Liver (tissue), 9 donors: ENCODE data around the gene RTF1. TPM values are rescaled to one million over a fixed set of nuclear protein-coding genes. Genes with fewer than 3 reads are reported as not detected.

Experiments
- DNase-seq: peaks from one replicate; pipeline ENCODE4 v3.0.0-alpha.2; 2017; ENCODE audit warnings: low spot score
- H3K27ac ChIP-seq, 2 donors: one replicate each; pipeline ENCODE4 v1.7.0; 2013; ENCODE audit warnings: inconsistent platforms in 2 of 2, low read length in 2 of 2, control low read depth in 1 of 2, low read depth in 1 of 2, mild to moderate bottlenecking in 1 of 2
- H3K27me3 ChIP-seq, 4 donors: one replicate each; pipeline versions ENCODE4 v1.6.1 to v1.7.0; 2013; ENCODE audit warnings: low read length in 3 of 4, inconsistent platforms in 1 of 4, mild to moderate bottlenecking in 1 of 4, moderate library complexity in 1 of 4; ENCODE audit not compliant: control insufficient read depth in 4 of 4, insufficient read depth in 4 of 4
- H3K36me3 ChIP-seq, 4 donors: one replicate each; pipeline versions ENCODE4 v1.6.1 to v1.7.0; 2013; ENCODE audit warnings: low read length in 3 of 4, mild to moderate bottlenecking in 3 of 4, low read depth in 1 of 4, moderate library complexity in 1 of 4; ENCODE audit not compliant: control insufficient read depth in 4 of 4, insufficient read depth in 3 of 4
- H3K4me1 ChIP-seq, 4 donors: one replicate each; pipeline versions ENCODE4 v1.6.1 to v1.7.0; 2013; ENCODE audit warnings: low read length in 3 of 4, mild to moderate bottlenecking in 3 of 4, moderate library complexity in 1 of 4; ENCODE audit not compliant: control insufficient read depth in 4 of 4, insufficient read depth in 4 of 4
- H3K4me3 ChIP-seq, 3 donors: one replicate each; pipeline versions ENCODE4 v1.6.1 to v1.7.0; 2013; ENCODE audit warnings: low read length in 3 of 3, control low read depth in 1 of 3, low read depth in 1 of 3, mild to moderate bottlenecking in 1 of 3
- H3K9ac ChIP-seq, 2 donors: one replicate each; pipeline ENCODE4 v1.7.0; 2013; ENCODE audit warnings: low read length in 2 of 2, mild to moderate bottlenecking in 2 of 2, moderate library complexity in 2 of 2, control low read depth in 1 of 2, low read depth in 1 of 2
- H3K9me3 ChIP-seq, 4 donors: one replicate each; pipeline versions ENCODE4 v1.6.1 to v1.7.0; 2013; ENCODE audit warnings: low read length in 3 of 4; ENCODE audit not compliant: control insufficient read depth in 4 of 4
- EGR1 ChIP-seq, 2 donors: IDR thresholded peaks; 2 replicates each; pipeline ENCODE4 v1.6.1; 2016 to 2018; ENCODE audit warnings: antibody characterized with exemption in 2 of 2, low read depth in 2 of 2
- FOXA1 ChIP-seq: IDR thresholded peaks from 2 replicates; pipeline ENCODE4 v1.6.1; 2016; ENCODE audit warnings: antibody characterized with exemption
- FOXA2 ChIP-seq: IDR thresholded peaks from 2 replicates; pipeline ENCODE4 v1.6.1; 2016; ENCODE audit warnings: antibody characterized with exemption
- GABPA ChIP-seq, 2 donors: IDR thresholded peaks in 1 of 2; conservative IDR thresholded peaks in 1 of 2; 2 replicates each; pipeline ENCODE4 v1.6.1; 2016; ENCODE audit warnings: antibody characterized with exemption in 2 of 2, mild to moderate bottlenecking in 1 of 2, moderate library complexity in 1 of 2
- HNF4A ChIP-seq, 2 donors: conservative IDR thresholded peaks; 2 replicates each; pipeline ENCODE4 v1.6.1; 2016; ENCODE audit warnings: antibody characterized with exemption in 2 of 2, mild to moderate bottlenecking in 2 of 2
- HNF4G ChIP-seq: IDR thresholded peaks from 2 replicates; pipeline ENCODE4 v1.6.1; 2016; ENCODE audit warnings: antibody characterized with exemption
- JUND ChIP-seq, 2 donors: IDR thresholded peaks; 2 replicates each; pipeline ENCODE4 v1.6.1; 2016; ENCODE audit warnings: antibody characterized with exemption in 2 of 2
- MAX ChIP-seq: IDR thresholded peaks from 2 replicates; pipeline ENCODE4 v1.6.1; 2016; ENCODE audit warnings: antibody characterized with exemption
- NR2F2 ChIP-seq: IDR thresholded peaks from 2 replicates; pipeline ENCODE4 v1.6.1; 2016; ENCODE audit warnings: antibody characterized with exemption
- RAD21 ChIP-seq, 2 donors: IDR thresholded peaks; 2 replicates each; pipeline ENCODE4 v1.6.1; 2016; ENCODE audit warnings: antibody characterized with exemption in 2 of 2, mild to moderate bottlenecking in 2 of 2
- REST ChIP-seq: IDR thresholded peaks from 2 replicates; pipeline ENCODE4 v1.6.1; 2016; ENCODE audit warnings: antibody characterized with exemption, mild to moderate bottlenecking
- RXRA ChIP-seq, 2 donors: IDR thresholded peaks; 2 replicates each; pipeline ENCODE4 v1.6.1; 2017 to 2018; ENCODE audit warnings: antibody characterized with exemption in 2 of 2, mild to moderate bottlenecking in 1 of 2
- SP1 ChIP-seq: IDR thresholded peaks from 2 replicates; pipeline ENCODE4 v1.6.1; 2018; ENCODE audit warnings: antibody characterized with exemption, mild to moderate bottlenecking
- TAF1 ChIP-seq: conservative IDR thresholded peaks from 2 replicates; pipeline ENCODE4 v1.6.1; 2016; ENCODE audit warnings: antibody characterized with exemption, mild to moderate bottlenecking
- YY1 ChIP-seq: IDR thresholded peaks from 2 replicates; pipeline ENCODE4 v1.6.1; 2016; ENCODE audit warnings: antibody characterized with exemption, mild to moderate bottlenecking
- WGBS: extraction: QIAGEN DNeasy Blood & Tissue Kit; methylation state at CpG from one replicate; pipeline ENCODE4 v1.1.7; 2013; 5-methylcytosine and 5-hydroxymethylcytosine counted together
- polyA plus RNA-seq, 2 donors: library from polyadenylated mRNA; stranded (reverse) in 1 of 2; unstranded in 1 of 2; fragments of 200-250 nt in 1 of 2; fragments of >200 nt in 1 of 2; fragmentation: Nextera tagmentation in 1 of 2; extraction: Ambion mirVana in 1 of 2; gene quantifications; one replicate each; pipeline versions ENCODE4 v1.2.1 to v1.2.3, GENCODE V29; 2013 to 2015
- total RNA-seq, 2 donors: library from RNA; depleted of rRNA; stranded (reverse); fragments of >200 nt; gene quantifications; one replicate each; pipeline ENCODE4 v1.2.3, GENCODE V29; 2014
- TF ChIP-seq, protein P1 (sequence below): IDR thresholded peaks from 2 replicates; pipeline ENCODE4 v1.6.1; 2016; ENCODE audit warnings: antibody characterized with exemption
- TF ChIP-seq, protein P2 (sequence below): IDR thresholded peaks from 2 replicates; pipeline ENCODE4 v1.6.1; 2016; ENCODE audit warnings: antibody characterized with exemption
- donor health status: healthy.
- donor health status: healthy.
- donor health status: healthy.
- donor health status: healthy.
- donor health status: healthy.

RTF1 gene
- total and polyA plus RNA-seq, 4 donors = 8.3 to 37.7 (median 12.1) TPM

DNA sequence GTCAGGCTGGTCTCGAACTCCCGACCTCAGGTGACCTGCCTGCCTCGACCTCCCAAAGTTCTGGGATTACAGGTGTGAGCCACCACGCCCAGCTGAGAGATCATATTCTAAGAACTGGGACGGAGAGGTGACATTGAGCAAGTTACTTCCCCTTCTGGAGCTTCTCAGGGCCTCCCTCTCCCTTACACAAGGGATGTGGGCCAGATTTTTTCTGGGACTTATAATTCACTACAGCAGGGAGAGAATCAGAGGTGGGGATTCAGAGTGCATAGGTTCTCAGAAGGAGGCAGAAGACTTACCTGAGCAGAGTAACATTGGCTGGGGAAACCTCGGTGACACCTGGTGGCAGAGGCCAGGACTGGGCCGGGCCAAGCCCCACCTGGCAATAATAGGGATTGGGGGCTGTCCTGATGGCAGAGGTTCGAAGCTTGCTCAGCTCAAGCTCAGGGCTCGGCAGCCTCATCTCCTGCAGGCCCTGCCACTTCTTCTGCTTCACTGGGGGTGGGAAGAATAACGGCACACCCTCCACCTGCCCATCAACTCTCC is 90.0 kb downstream of the RTF1 start:
- no peaks in the 10 kb centered on the region for H3K27me3 ChIP-seq

GRCh38 chr15:41507820-41508290 is 91.0 kb downstream of the RTF1 start:
- H3K9me3 ChIP-seq = no peaks in the 10 kb centered on the region
- TF ChIP-seq, protein P1, sequence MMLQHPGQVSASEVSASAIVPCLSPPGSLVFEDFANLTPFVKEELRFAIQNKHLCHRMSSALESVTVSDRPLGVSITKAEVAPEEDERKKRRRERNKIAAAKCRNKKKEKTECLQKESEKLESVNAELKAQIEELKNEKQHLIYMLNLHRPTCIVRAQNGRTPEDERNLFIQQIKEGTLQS = no peak
- peak; percentile 82 to 84 for TF ChIP-seq JUND (IDR thresholded peaks at IDR 0.05)
- TF ChIP-seq GABPA (IDR thresholded peaks at IDR 0.05 in 1 of 2, conservative IDR thresholded peaks at IDR 0.05 in 1 of 2) = no peak
- peak in 1 of 2 donors; percentile 39 for TF ChIP-seq RAD21 (IDR thresholded peaks at IDR 0.05)
- no peak for TF ChIP-seq MAX
- TF ChIP-seq EGR1 (IDR thresholded peaks at IDR 0.05; ENCODE audit: low read depth in 2 of 2) = no peak
- TF ChIP-seq RXRA (IDR thresholded peaks at IDR 0.05) = peak; percentile 79 to 80
- TF ChIP-seq HNF4A (conservative IDR thresholded peaks at IDR 0.05) = peak; percentile 96 to 97
- peak; percentile 75 for TF ChIP-seq SP1
- no peak for TF ChIP-seq YY1
- peak; percentile 84 for TF ChIP-seq HNF4G
- no peak for TF ChIP-seq FOXA1
- no peak for TF ChIP-seq NR2F2
- no peak for TF ChIP-seq FOXA2
- TF ChIP-seq, protein P2, sequence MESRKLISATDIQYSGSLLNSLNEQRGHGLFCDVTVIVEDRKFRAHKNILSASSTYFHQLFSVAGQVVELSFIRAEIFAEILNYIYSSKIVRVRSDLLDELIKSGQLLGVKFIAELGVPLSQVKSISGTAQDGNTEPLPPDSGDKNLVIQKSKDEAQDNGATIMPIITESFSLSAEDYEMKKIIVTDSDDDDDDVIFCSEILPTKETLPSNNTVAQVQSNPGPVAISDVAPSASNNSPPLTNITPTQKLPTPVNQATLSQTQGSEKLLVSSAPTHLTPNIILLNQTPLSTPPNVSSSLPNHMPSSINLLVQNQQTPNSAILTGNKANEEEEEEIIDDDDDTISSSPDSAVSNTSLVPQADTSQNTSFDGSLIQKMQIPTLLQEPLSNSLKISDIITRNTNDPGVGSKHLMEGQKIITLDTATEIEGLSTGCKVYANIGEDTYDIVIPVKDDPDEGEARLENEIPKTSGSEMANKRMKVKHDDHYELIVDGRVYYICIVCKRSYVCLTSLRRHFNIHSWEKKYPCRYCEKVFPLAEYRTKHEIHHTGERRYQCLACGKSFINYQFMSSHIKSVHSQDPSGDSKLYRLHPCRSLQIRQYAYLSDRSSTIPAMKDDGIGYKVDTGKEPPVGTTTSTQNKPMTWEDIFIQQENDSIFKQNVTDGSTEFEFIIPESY = no peak
- DNase-seq = no peak
- H3K36me3 ChIP-seq = no peaks in the 10 kb centered on the region
- no peak overlapping the region for H3K4me3 ChIP-seq
- no peak overlapping the region for H3K9ac ChIP-seq
- H3K27me3 ChIP-seq = peaks cover 0 to 4% (median 0%) of the 10 kb centered on the region in 4 donors
- WGBS = 47% methylated on average over 7 of the region's 7 CpGs
- H3K4me1 ChIP-seq = peaks cover 4 to 16% (median 10%) of the 10 kb centered on the region in 4 donors
- H3K27ac ChIP-seq = no peak overlapping the region

More for the DNA sequence above, 90.0 kb downstream of the RTF1 start:
- TF ChIP-seq REST = no peak
- TF ChIP-seq TAF1 = no peak
- TF ChIP-seq GABPA (IDR thresholded peaks at IDR 0.05 in 1 of 2, conservative IDR thresholded peaks at IDR 0.05 in 1 of 2) = no peak
- no peak for TF ChIP-seq HNF4G
- TF ChIP-seq, protein P2 = no peak
- TF ChIP-seq, protein P1 = no peak
- TF ChIP-seq RAD21 (IDR thresholded peaks at IDR 0.05) = no peak
- peaks cover 0 to 11% (median 4%) of the 10 kb centered on the region in 4 donors for H3K4me1 ChIP-seq
- DNase-seq = no peak
- no peak overlapping the region for H3K9ac ChIP-seq
- no peaks in the 10 kb centered on the region for H3K36me3 ChIP-seq
- WGBS = 82% methylated on average over 10 of the region's 10 CpGs
- no peak overlapping the region for H3K4me3 ChIP-seq
- no peaks in the 10 kb centered on the region for H3K9me3 ChIP-seq
- H3K27ac ChIP-seq = no peak overlapping the region
